Central memory CD8-positive, alpha-beta T cell (primary cell): ENCODE data around the gene CLCN6.

Source experiments
- ATAC-seq: fragments of 150-1000 bp; cut with Tn5 transposase; replicated peaks from 2 replicates; pipeline ENCODE4 v1.10.0; 2022; ENCODE audit warnings: mild to moderate bottlenecking, moderate FRiP score, moderate number of reproducible peaks; ENCODE audit not compliant: poor library complexity, severe bottlenecking; ENCODE audit errors: extremely low read depth
- DNase-seq, 2 donors: peaks; one replicate each; pipeline ENCODE4 v3.0.0; 2021; ENCODE audit warnings: low spot score in 2 of 2
- H3K27ac Mint-ChIP-seq: one replicate; pipeline ENCODE4 v1.8.0; 2022; ENCODE audit warnings: low read depth, mild to moderate bottlenecking, moderate library complexity, mixed read lengths
- H3K27me3 Mint-ChIP-seq: one replicate; pipeline ENCODE4 v1.8.0; 2022; ENCODE audit warnings: mixed read lengths
- H3K36me3 Mint-ChIP-seq: one replicate; pipeline ENCODE4 v1.8.0; 2022; ENCODE audit warnings: mild to moderate bottlenecking, moderate library complexity, mixed read lengths; ENCODE audit not compliant: insufficient read depth
- H3K4me1 Mint-ChIP-seq: one replicate; pipeline ENCODE4 v1.8.0; 2022; ENCODE audit warnings: mixed read lengths
- H3K4me3 Mint-ChIP-seq: one replicate; pipeline ENCODE4 v1.8.0; 2022; ENCODE audit warnings: mild to moderate bottlenecking, moderate library complexity, mixed read lengths
- H3K9me3 Mint-ChIP-seq: one replicate; pipeline ENCODE4 v1.8.0; 2022; ENCODE audit warnings: mixed read lengths

CLCN6 gene

GRCh38 chr1:11891433-11892186 is 85.6 kb downstream of the CLCN6 start:
- Mint-ChIP-seq H3K4me1 (peaks cover 6% of the 10 kb centered on the region), H3K4me3 (no peak overlapping the region), H3K9me3 (no peaks in the 10 kb centered on the region), H3K27ac (no peak overlapping the region), H3K36me3 (no peaks in the 10 kb centered on the region), H3K27me3 (peaks cover 44% of the 10 kb centered on the region)
- DNase-seq (no peak), ATAC-seq (no peak)
